Mucosa of descending colon (tissue), 3 donors: ENCODE results near the gene UBE2L3. TPM values are rescaled to one million over a fixed set of nuclear protein-coding genes. Genes with fewer than 3 reads are reported as not detected.
"Not testable (repeated sequence)": the region's sequence is repeated elsewhere in the genome, so short reads cannot be mapped to it uniquely, and the experiment has no call there.

Experiments used
- ATAC-seq: fragments of 200-7000 bp; cut with Tn5 transposase; one replicate; pipeline ENCODE4 v1.9.1; 2020; ENCODE audit warnings: mild to moderate bottlenecking, moderate library complexity
- DNase-seq, 3 donors: peaks; one replicate each; pipeline ENCODE4 v3.0.0-alpha.2; 2020
- H3K36me3 ChIP-seq: fragments of 200-600 bp; one replicate; pipeline ENCODE4 v1.8.0; 2021; ENCODE audit warnings: low read depth, mild to moderate bottlenecking
- H3K4me1 ChIP-seq: fragments of 200-600 bp; one replicate; pipeline ENCODE4 v1.8.0; 2021; ENCODE audit warnings: low read depth, mild to moderate bottlenecking
- H3K4me3 ChIP-seq: fragments of 200-600 bp; one replicate; pipeline ENCODE4 v1.8.0; 2021; ENCODE audit warnings: mild to moderate bottlenecking
- H3K9me3 ChIP-seq: fragments of 200-600 bp; one replicate; pipeline ENCODE4 v1.8.0; 2021; ENCODE audit warnings: mild to moderate bottlenecking
- CTCF ChIP-seq: fragments of 200-600 bp; IDR thresholded peaks from one replicate; pipeline ENCODE4 v1.8.0; 2022; ENCODE audit warnings: antibody characterized with exemption, mild to moderate bottlenecking
- intact Hi-C, 2 donors: fragments of 100-400 bp; cut with DNase I in 1 of 2; cut with micrococcal nuclease in 1 of 2; formaldehyde crosslinking; loops; one replicate each; pipeline versions ENCODE4 v1.11.0 to v1.11.1; 2022; cut with DNase I, micrococcal nuclease
- total RNA-seq, 3 donors: library from RNA; stranded (reverse); fragmentation: NEBNext Ultra II Directional in 2 of 3; extraction: Animal tissue kit (Norgen Biotek cat#: 25700) in 2 of 3; gene quantifications; one replicate each; pipeline versions ENCODE4 v1.2.1 to v1.2.4, GENCODE V29; 2021 to 2023
- donor health status: DM: no; HTN: no; CAD: no; lungs with moderate emphysema.
- donor health status: DM: no; HTN: no; CAD: no.
- donor health status: DM: no; HTN: yes; CAD: no.

Gene UBE2L3
- total RNA-seq, 3 donors from 2014 or later: 52.6 to 60.9 (median 60.7) TPM

- Histone ChIP-seq H3K4me1 (peaks cover 5% of the 10 kb centered on the region), H3K9me3 (no peaks in the 10 kb centered on the region), H3K4me3 (no peak overlapping the region), H3K36me3 (no peaks in the 10 kb centered on the region)
- no peak for DNase-seq
- no peak for TF ChIP-seq CTCF
- intact Hi-C loops: no loop called here
- no peak for ATAC-seq
Measured at GRCh38 chr22:21611210-21611977, 43.9 kb downstream of the UBE2L3 start.

GRCh38 chr22:21612858-21613257 is 45.3 kb downstream of the UBE2L3 start:
- ATAC-seq (peak; percentile 65), DNase-seq (no peak)
- H3K9me3 ChIP-seq: no peaks in the 10 kb centered on the region
- intact Hi-C loops: no loop called here
- no peak for TF ChIP-seq CTCF
- peaks cover 5% of the 10 kb centered on the region for H3K4me1 ChIP-seq
- no peaks in the 10 kb centered on the region for H3K36me3 ChIP-seq
- no peak overlapping the region for H3K4me3 ChIP-seq

GRCh38 chr22:21613553-21614233 is 46.2 kb downstream of the UBE2L3 start:
- no peak for TF ChIP-seq CTCF
- no peaks in the 10 kb centered on the region for H3K9me3 ChIP-seq
- no peak for ATAC-seq
- no peaks in the 10 kb centered on the region for H3K36me3 ChIP-seq
- DNase-seq: no peak
- peaks cover 5% of the 10 kb centered on the region for H3K4me1 ChIP-seq
- intact Hi-C loops: no loop called here
- H3K4me3 ChIP-seq: no peak overlapping the region

- no peaks in the 10 kb centered on the region for H3K9me3 ChIP-seq
- DNase-seq: no peak
- TF ChIP-seq CTCF: no peak
- no peak overlapping the region for H3K4me3 ChIP-seq
- H3K4me1 ChIP-seq: peaks cover 5% of the 10 kb centered on the region
- intact Hi-C loops: no loop called here
- no peaks in the 10 kb centered on the region for H3K36me3 ChIP-seq
- peak; percentile 43 for ATAC-seq
Measured at GRCh38 chr22:21615731-21616130, 48.2 kb downstream of the UBE2L3 start.

- H3K4me3 ChIP-seq, H3K36me3 ChIP-seq, H3K4me1 ChIP-seq, H3K9me3 ChIP-seq, DNase-seq, intact Hi-C loops, ATAC-seq: not testable (repeated sequence)
Measured at GRCh38 chr22:21617337-21617736, 49.8 kb downstream of the UBE2L3 start.

GRCh38 chr22:21621025-21621424 is 53.5 kb downstream of the UBE2L3 start:
- DNase-seq: no peak
- ATAC-seq: no peak
- Histone ChIP-seq H3K4me3 (no peak overlapping the region), H3K4me1 (no peaks in the 10 kb centered on the region), H3K36me3 (no peaks in the 10 kb centered on the region), H3K9me3 (no peaks in the 10 kb centered on the region)
- no peak for TF ChIP-seq CTCF
- intact Hi-C loops: no loop called here
